ENCODE measurements around the gene SRC. TPM values are rescaled to one million over a fixed set of nuclear protein-coding genes. Genes with fewer than 3 reads are reported as not detected.

SRC gene
- total RNA-seq, 1 donor from 2014 or later, result 6.4 TPM

DNA sequence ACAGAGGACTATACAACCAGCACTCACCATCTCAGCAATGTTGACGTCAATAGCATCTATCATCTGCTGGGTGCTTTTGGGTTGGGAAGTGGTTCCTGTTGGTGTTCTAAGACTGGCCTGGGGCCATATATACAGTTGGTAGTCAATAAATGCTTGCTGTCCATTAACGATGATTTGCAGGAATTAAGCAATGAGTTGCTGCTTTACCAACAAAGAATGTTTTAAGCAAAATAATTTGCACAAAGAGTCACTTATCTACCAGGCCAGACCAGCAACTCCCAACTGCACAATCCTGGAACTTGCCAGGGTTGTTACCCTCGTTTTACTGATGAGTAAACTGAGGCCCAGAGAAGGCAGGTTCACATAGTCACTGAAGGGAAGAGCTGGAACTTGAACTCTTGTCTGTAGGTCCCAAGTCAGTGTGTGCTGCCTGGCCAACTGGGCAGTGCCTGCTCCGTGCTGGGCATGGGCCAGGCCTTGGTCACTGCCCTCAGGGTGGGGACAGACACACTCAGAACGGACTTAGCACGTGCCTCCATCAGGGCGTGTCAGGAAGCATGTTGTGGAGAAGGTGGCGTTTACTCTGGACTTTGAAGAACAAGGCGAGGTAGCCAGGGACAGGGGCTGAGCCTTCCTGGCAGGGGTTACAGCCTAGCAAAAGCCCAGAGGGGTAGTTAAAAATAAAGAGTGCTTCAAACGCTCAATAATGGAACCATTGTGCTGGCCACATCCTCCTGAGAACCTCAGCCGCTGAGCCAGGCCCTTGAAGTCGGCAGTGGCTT lies 2.5 kb upstream of the SRC start:
- no peaks in the 10 kb centered on the region for H3K36me3 Mint-ChIP-seq (ENCODE audit: low read depth)
- intact Hi-C loops (cut with micrococcal nuclease), result no loop called here
- peak overlapping the region; percentile 80 for H3K4me3 Mint-ChIP-seq
- H3K4me1 Mint-ChIP-seq (ENCODE audit: low read depth), result peaks cover 21% of the 10 kb centered on the region
- H3K27me3 Mint-ChIP-seq (ENCODE audit: insufficient read depth), result peaks cover 4% of the 10 kb centered on the region
- H3K27ac Mint-ChIP-seq, result no peak overlapping the region
- no peaks in the 10 kb centered on the region for H3K9me3 Mint-ChIP-seq
- DNase-seq (ENCODE audit: low spot score), result peak; percentile 14

DNA sequence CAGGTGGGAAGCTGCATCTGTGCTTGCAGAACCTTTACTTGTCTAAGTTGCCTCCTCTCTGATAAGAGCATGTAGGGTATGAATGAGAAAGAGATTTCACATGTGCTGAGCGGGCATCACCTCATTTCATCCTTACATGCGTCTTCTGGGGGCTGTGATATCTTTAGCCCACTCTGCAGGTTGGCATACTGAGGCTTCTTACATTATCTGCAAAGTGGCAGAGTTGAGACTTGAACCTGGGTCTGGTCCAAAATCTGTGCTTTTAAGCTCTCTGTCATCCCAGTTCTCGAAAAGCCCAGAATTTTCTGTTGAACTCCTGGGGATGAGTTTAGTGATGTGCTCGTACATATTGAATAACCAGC lies 2.0 kb upstream of the SRC start:
- H3K4me3 Mint-ChIP-seq, result peak overlapping the region; percentile 80
- H3K36me3 Mint-ChIP-seq (ENCODE audit: low read depth), result no peaks in the 10 kb centered on the region
- no peaks in the 10 kb centered on the region for H3K9me3 Mint-ChIP-seq
- intact Hi-C loops (cut with micrococcal nuclease), result no loop called here
- no peak for DNase-seq (ENCODE audit: low spot score)
- H3K27me3 Mint-ChIP-seq (ENCODE audit: insufficient read depth), result peaks cover 4% of the 10 kb centered on the region
- peaks cover 21% of the 10 kb centered on the region for H3K4me1 Mint-ChIP-seq (ENCODE audit: low read depth)
- no peak overlapping the region for H3K27ac Mint-ChIP-seq

DNA sequence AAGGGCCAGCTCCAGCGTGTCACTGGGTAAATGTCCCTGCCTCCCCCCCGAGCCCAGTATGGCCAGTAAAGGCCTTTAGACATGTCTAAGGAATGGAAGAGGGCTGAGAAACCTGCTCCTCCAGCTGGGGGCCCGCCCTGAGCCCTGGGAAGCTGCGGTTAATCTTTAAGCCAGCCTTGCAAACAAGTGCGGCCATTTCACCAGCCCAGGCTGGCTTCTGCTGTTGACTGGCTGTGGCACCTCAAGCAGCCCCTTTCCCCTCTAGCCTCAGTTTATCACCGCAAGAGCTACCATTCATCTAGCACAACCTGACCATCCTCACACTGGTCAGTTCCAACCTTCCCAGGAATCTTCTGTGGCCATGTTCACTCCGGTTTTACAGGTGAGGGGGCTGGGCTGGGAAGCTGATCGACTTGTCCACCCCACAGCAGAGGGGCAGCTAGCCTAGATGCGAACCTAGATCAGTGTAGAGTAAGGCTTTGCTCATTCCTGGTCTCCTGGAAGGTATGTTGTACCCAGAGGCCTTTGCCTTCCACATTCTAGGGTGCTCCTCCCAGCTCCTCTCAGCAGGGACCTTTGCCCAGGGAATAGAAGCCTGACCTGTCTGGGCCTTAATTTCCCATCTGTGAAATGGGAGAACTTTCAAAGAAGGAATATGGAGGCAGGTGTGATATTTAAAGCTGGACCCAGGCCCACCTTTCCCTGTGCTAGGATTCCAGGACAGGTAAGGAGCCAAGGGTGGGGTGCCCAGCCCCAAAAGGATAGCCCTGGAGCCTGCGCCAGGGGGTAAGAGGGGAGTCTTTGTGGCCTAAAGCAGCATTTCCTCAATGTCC lies 1.2 kb upstream of the SRC start:
- H3K27me3 Mint-ChIP-seq (ENCODE audit: insufficient read depth), result peaks cover 4% of the 10 kb centered on the region
- H3K4me3 Mint-ChIP-seq, result peak overlapping the region; percentile 80
- peaks cover 21% of the 10 kb centered on the region for H3K4me1 Mint-ChIP-seq (ENCODE audit: low read depth)
- peak overlapping the region; percentile 18 for H3K27ac Mint-ChIP-seq
- H3K36me3 Mint-ChIP-seq (ENCODE audit: low read depth), result peaks cover 2% of the 10 kb centered on the region
- no peak for DNase-seq (ENCODE audit: low spot score)
- intact Hi-C loops (cut with micrococcal nuclease), result loop anchor here (1.0 kb wide), 1 partner anchor 8 kb away; no protein-coding TSS in a partner anchor
- no peaks in the 10 kb centered on the region for H3K9me3 Mint-ChIP-seq

DNA sequence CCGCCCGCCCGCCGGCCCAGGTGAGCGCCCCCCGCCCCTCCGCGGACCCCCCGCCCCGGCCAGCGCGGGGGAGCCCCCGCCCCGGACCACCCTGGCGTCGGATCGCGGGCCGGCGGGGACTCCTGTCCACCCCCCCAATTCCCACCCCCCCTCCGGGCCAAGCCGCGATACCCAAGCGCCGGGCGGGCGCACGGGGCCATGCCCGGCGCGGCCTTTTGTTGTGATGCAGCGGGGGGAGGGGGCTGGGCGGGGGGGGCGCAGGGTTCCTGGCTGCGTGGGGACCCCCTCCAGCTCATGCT lies 245 bp downstream of the SRC start:
- Mint-ChIP-seq H3K36me3 (ENCODE audit: low read depth) (peaks cover 2% of the 10 kb centered on the region), H3K27ac (no peak overlapping the region), H3K4me3 (no peak overlapping the region), H3K9me3 (no peaks in the 10 kb centered on the region), H3K4me1 (ENCODE audit: low read depth) (peaks cover 21% of the 10 kb centered on the region), H3K27me3 (ENCODE audit: insufficient read depth) (peaks cover 4% of the 10 kb centered on the region)
- DNase-seq (ENCODE audit: low spot score), result no peak
- intact Hi-C loops (cut with micrococcal nuclease), result no loop called here

GRCh38 chr20:37346535-37347346 lies 801 bp downstream of the SRC start:
- no peak overlapping the region for H3K27ac Mint-ChIP-seq
- no peaks in the 10 kb centered on the region for H3K9me3 Mint-ChIP-seq
- no peak for DNase-seq (ENCODE audit: low spot score)
- peaks cover 2% of the 10 kb centered on the region for H3K36me3 Mint-ChIP-seq (ENCODE audit: low read depth)
- H3K4me3 Mint-ChIP-seq, result peak overlapping the region; percentile 35
- H3K4me1 Mint-ChIP-seq (ENCODE audit: low read depth), result peaks cover 21% of the 10 kb centered on the region
- intact Hi-C loops (cut with micrococcal nuclease), result no loop called here
- peaks cover 4% of the 10 kb centered on the region for H3K27me3 Mint-ChIP-seq (ENCODE audit: insufficient read depth)

DNA sequence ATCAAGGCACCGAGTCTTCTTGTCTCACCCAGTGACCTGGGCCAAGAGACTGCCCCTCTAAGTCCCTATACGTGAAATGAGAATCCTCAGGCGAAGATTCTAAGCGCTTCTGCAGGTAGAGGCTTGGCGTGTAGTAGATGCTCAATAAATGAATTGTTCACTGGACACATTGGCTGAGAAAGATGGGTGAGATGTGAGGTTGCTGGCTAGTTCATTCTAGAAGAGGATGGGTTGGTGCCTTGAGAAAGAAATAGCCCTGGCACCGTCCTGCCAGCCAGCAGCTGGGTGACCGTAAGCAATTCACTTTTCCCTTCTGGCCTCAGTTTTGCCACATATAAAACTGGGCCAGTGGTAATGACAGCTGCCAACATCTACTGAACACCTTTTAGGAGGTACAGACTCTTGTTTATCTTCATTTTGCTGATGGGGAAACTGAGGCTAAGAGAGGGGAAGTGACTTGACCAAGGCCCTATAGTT lies 1.4 kb downstream of the SRC start:
- intact Hi-C loops (cut with micrococcal nuclease), result no loop called here
- peak overlapping the region; percentile 35 for H3K4me3 Mint-ChIP-seq
- peaks cover 21% of the 10 kb centered on the region for H3K4me1 Mint-ChIP-seq (ENCODE audit: low read depth)
- H3K9me3 Mint-ChIP-seq, result no peaks in the 10 kb centered on the region
- H3K27ac Mint-ChIP-seq, result no peak overlapping the region
- peaks cover 4% of the 10 kb centered on the region for H3K27me3 Mint-ChIP-seq (ENCODE audit: insufficient read depth)
- H3K36me3 Mint-ChIP-seq (ENCODE audit: low read depth), result peaks cover 2% of the 10 kb centered on the region
- no peak for DNase-seq (ENCODE audit: low spot score)

DNA sequence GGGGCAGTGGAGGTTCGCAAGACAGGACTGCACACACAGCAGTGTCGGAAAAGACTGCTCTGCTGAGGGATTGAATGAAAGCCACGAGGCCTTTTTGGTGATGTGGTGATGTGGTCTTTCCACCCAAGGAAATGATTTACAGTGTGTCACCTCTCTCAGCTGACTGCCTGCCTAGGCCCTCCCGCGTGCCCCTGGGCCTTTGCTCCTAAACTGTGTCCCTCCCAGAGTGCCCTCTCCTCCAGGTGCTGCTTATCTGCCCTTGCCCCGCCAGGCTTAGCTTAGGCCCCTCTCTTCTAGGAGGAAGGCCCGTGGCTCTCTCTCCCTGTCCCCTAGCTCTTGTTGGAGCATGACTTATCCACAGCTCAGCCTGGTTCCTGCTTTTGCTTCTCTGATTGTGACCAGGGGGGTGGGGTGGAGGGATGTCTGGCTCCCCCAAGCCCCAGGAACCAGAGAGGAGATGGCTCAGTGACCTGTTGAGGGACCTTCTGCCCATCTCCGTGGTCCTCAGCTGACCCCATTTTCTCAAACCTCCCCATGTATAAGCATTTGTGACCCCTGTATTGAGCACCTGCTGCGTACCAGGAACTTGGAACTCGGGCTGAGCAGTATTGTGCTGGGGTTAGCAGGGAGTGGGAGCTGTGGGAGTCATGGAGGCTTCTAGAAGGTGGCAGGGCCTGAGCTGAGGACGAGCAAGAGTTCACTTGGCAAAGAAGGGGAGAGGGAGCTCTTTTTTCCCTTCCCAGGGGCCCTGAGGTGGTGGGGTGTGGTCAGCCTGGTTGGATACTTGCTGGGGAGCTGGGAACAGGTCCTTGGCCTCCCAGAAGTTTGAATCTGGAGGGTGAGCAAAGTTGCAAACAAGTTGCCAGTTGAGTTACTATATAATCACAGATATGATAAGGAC lies 2.2 kb downstream of the SRC start:
- Mint-ChIP-seq H3K4me1 (ENCODE audit: low read depth) (peaks cover 21% of the 10 kb centered on the region), H3K4me3 (peak overlapping the region; percentile 35), H3K9me3 (no peaks in the 10 kb centered on the region), H3K36me3 (ENCODE audit: low read depth) (peaks cover 2% of the 10 kb centered on the region), H3K27ac (no peak overlapping the region), H3K27me3 (ENCODE audit: insufficient read depth) (peaks cover 4% of the 10 kb centered on the region)
- no peak for DNase-seq (ENCODE audit: low spot score)
- intact Hi-C loops (cut with micrococcal nuclease), result no loop called here

GRCh38 chr20:37348792-37349516 lies 3.0 kb downstream of the SRC start:
- Mint-ChIP-seq H3K4me3 (no peak overlapping the region), H3K4me1 (ENCODE audit: low read depth) (peaks cover 14% of the 10 kb centered on the region), H3K27me3 (ENCODE audit: insufficient read depth) (peaks cover 4% of the 10 kb centered on the region), H3K9me3 (no peaks in the 10 kb centered on the region), H3K36me3 (ENCODE audit: low read depth) (peaks cover 2% of the 10 kb centered on the region), H3K27ac (no peak overlapping the region)
- no peak for DNase-seq (ENCODE audit: low spot score)
- intact Hi-C loops (cut with micrococcal nuclease), result no loop called here

GRCh38 chr20:37349517-37350491 lies 3.9 kb downstream of the SRC start:
- no peak overlapping the region for H3K4me3 Mint-ChIP-seq
- peaks cover 4% of the 10 kb centered on the region for H3K27me3 Mint-ChIP-seq (ENCODE audit: insufficient read depth)
- no peak overlapping the region for H3K27ac Mint-ChIP-seq
- intact Hi-C loops (cut with micrococcal nuclease), result no loop called here
- DNase-seq (ENCODE audit: low spot score), result no peak
- H3K36me3 Mint-ChIP-seq (ENCODE audit: low read depth), result peaks cover 2% of the 10 kb centered on the region
- no peaks in the 10 kb centered on the region for H3K9me3 Mint-ChIP-seq
- H3K4me1 Mint-ChIP-seq (ENCODE audit: low read depth), result peaks cover 8% of the 10 kb centered on the region

DNA sequence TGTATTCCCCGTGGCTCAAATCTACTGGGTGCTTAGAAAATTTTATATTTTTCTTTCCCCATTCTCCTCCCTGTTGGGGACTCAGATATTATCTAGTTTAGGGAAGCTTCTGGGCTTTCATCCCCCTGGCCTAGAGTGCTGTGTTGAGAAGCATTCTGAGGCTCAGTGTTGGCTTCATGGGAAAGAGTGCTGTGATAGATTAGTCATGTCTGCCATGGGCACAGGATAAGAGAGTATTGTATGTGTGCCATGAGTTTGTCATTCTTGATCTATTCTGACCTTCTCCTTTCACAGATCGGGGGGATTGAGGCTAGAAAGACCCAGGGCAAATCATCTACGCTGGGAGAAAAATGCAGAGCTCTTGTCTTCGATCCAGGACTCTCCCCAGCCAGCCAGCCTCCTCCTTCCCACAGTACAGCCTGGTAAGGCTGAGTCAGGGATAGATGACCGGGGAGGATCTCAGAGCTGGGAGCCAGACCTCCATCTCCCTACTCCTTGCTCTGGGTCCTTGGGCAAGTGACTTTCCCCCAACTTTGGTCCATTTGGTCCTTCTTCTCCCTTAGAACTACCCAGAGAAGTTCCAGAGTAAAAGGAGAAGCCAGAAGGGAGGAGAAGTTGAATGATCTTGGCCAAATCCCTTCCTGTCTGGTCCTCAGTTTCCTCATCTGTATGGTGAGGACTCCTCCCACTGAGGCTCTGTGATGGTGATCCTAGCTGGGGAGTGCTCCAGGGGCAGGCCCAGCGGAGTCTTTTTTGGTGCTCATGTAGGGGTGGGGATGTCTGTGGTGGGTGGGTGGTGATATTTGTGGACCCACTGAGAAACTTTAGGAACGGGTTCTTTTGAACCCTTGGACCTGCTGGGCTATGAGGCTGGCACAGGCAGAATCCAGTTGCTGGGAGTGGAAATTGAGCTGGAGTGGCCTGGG lies 5.0 kb downstream of the SRC start:
- H3K4me1 Mint-ChIP-seq (ENCODE audit: low read depth), result no peaks in the 10 kb centered on the region
- intact Hi-C loops (cut with micrococcal nuclease), result no loop called here
- no peaks in the 10 kb centered on the region for H3K27me3 Mint-ChIP-seq (ENCODE audit: insufficient read depth)
- DNase-seq (ENCODE audit: low spot score), result no peak
- H3K36me3 Mint-ChIP-seq (ENCODE audit: low read depth), result peaks cover 2% of the 10 kb centered on the region
- no peak overlapping the region for H3K4me3 Mint-ChIP-seq
- H3K9me3 Mint-ChIP-seq, result no peaks in the 10 kb centered on the region
- H3K27ac Mint-ChIP-seq, result no peak overlapping the region
